Measurements from ENCODE around the gene P2RY2. TPM values are rescaled to one million over a fixed set of nuclear protein-coding genes. Genes with fewer than 3 reads are reported as not detected.

Gene P2RY2
- not detected for total RNA-seq

DNA sequence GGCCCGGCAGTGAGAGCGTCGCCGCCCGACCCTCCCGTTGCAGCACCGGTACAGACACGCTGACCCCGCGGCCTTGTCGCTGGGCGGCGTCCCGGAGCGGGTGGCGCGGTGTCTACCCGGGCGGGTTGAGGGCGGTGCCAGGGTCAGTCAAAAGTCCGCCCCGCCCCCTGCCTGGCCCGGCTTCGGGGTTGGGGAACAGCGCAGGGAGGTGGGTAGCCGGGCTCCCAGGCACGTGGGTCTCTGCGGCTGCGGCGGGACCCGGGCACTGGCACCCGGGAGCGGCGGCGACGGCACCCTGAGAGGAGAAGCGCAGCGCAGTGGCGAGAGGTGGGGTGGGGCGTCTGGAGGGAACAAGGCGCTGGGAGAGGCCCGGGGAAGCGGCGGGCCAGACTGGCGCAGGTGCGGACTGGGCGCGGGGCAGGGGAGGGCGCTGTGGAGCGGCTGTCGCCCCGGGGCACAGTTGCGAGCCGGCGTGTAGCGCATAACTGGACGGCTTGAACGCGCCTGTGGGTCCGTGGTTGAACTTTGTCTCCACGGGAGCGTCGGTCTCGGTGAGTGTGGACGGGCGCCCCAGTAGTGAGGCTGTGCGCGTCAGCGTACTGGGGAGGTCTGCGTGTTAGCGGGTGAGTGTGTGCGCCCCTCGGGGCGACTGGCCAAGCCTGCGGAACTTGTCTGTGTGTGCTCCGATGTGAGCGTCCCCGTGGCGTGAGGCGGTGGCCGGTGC is at the start of gene P2RY2:
Gene P2RY2, plus strand, starts transcription at position 176 of the 724 bp plus-strand sequence. CDS start 15,879 bp downstream, outside the sequence.
- peak; percentile 52 for DNase-seq
- CTCF ChIA-PET: no interaction called here
- Mint-ChIP-seq H3K27ac (no peak within 1 kb of the TSS), H3K36me3 (ENCODE audit: low read depth) (no peaks in the 10 kb centered on the region), H3K4me1 (ENCODE audit: low read depth) (peaks cover 4% of the 10 kb centered on the region), H3K4me3 (peak within 1 kb of the TSS; percentile 49), H3K9me3 (no peaks in the 10 kb centered on the region), H3K27me3 (ENCODE audit: low read depth) (peaks cover 15% of the 10 kb centered on the region)
- intact Hi-C loops (cut with micrococcal nuclease): loop anchor here (10.0 kb wide), 1 partner anchor 67 kb away; no protein-coding TSS in a partner anchor

DNA sequence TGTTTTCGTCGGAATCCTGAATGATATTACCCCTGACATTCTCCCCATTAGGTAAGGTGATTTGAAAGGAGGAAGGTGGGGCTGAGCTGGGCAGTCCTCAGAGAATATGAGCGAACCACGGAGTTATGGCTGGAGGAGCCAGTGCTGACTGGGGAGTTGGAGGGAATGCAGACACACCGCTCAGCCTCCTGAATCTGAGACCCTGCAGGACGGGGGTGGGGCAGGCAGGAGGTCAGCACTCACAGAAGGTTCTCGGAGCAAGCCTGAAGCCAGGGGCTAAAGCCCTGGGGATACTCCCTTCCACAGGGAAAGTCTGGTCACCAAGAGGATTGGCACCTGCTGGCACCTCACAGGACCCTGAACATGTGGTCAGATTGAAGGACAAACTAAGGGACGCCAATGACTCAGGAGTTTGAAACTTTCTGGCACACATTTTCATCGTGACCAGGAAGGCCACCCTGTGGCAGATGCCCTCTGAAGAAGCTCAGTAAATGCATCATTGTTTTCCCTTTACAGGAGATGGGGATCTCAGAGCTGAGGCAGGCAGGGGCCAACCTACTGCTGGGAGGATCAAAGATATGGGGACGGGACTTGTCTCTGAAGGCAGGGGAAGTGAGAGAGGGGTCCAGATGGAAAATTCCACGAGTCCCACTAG is 49.0 kb upstream of the P2RY2 start:
- CTCF ChIA-PET: interaction anchor here (0.6 to 0.7 kb wide), 2 partner anchors 12 to 60 kb away, joined by 3 read pairs; no protein-coding TSS in a partner anchor
- H3K36me3 Mint-ChIP-seq (ENCODE audit: low read depth): no peaks in the 10 kb centered on the region
- no peaks in the 10 kb centered on the region for H3K4me1 Mint-ChIP-seq (ENCODE audit: low read depth)
- no peak overlapping the region for H3K27ac Mint-ChIP-seq
- H3K27me3 Mint-ChIP-seq (ENCODE audit: low read depth): no peaks in the 10 kb centered on the region
- no peak for DNase-seq
- intact Hi-C loops (cut with micrococcal nuclease): no loop called here
- H3K9me3 Mint-ChIP-seq: no peaks in the 10 kb centered on the region
- no peak overlapping the region for H3K4me3 Mint-ChIP-seq

DNA sequence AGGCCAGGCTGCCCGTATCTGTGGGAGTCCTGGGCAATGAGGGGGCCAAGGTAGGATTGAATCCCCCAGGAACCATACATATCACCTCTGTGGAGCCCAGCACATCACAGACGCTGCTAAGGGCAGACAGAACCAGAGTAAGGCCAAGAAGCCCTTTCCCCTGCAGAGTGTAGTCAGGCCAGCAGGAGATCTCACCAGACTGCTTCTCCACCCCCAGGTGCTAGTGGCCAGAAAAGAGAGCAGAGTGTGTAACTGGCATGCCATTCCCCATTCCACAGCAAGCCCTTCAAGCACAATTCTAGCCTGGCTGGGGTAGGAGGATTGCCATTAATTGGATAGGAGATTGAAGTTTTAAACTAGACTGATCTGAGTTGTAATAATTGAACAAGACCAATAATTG is 47.9 kb upstream of the P2RY2 start:
- H3K27me3 Mint-ChIP-seq (ENCODE audit: low read depth): no peaks in the 10 kb centered on the region
- H3K9me3 Mint-ChIP-seq: no peaks in the 10 kb centered on the region
- CTCF ChIA-PET: no interaction called here
- H3K27ac Mint-ChIP-seq: no peak overlapping the region
- H3K4me3 Mint-ChIP-seq: no peak overlapping the region
- no peak for DNase-seq
- intact Hi-C loops (cut with micrococcal nuclease): no loop called here
- H3K4me1 Mint-ChIP-seq (ENCODE audit: low read depth): no peaks in the 10 kb centered on the region
- no peaks in the 10 kb centered on the region for H3K36me3 Mint-ChIP-seq (ENCODE audit: low read depth)

DNA sequence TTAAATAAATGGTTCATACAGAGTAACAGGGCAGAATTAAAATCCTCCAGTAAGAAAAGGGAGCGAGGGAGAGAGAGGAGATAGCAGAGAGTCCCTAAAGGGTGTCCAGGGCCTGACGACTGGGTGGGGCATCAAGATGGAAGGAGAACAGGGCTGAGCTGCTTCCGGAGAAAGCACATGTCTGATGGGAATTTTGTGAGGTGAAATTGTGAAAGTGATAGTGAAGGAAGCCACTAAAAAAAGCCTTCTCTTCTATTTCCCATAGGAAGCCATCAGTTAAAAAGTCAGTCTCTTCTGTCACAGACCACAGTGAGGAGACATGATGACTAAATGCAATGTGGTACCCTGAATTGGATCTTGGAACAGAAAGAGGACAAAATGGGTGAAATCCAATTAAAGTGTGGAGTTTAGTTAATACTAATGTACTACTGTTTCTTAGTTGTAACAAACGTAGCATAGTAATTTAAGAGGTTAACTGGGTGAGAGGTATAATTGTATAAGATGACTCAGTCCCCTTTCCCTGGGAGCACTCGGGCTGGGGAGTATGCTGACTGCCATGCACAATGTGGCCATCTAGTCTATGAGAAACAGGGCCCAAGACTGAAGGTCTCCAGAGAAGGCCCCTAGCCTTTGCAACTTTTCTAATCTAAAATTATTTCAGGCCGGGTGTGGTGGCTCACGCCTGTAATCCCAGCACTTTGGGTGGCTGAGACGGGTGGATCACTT is 46.5 kb upstream of the P2RY2 start:
- no peaks in the 10 kb centered on the region for H3K27me3 Mint-ChIP-seq (ENCODE audit: low read depth)

DNA sequence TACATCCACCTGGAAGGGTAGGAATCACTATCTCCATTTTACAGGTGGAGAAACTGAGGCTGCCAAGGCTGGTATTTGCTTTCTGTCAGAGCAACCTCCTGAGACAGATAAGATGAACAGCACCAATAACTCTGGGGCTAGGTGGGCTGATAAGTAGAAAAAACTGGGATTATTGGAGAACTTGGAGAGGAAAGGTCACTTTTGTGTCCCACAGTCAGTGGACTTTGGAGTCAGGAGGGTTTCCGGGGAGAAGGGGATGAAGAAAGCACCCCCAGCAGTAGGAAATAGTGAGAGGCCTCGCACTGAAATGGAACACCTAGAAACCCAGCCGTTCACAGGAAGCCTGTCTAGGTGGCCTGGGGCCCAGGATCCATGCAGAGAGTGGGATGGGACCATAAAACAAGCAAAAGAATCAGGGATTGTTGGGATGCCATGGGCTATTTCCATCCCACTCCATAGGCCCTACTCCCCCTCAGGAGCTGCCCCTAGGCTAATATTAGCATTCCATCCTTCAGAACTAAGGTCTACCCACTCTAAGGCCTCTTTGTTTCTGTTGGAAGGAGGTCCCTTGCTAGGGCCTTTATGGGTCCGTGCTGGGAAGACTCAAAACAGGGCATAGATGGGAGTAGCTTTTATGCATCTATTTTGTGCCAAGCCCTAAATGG is 45.0 kb upstream of the P2RY2 start:
- CTCF ChIA-PET: interaction anchor here (1.1 kb wide), 1 partner anchor 31 kb away, joined by 3 read pairs; the partner anchor contains the start of gene FCHSD2
- intact Hi-C loops (cut with micrococcal nuclease): no loop called here
- Mint-ChIP-seq H3K36me3 (ENCODE audit: low read depth) (no peaks in the 10 kb centered on the region), H3K4me1 (ENCODE audit: low read depth) (no peaks in the 10 kb centered on the region), H3K4me3 (no peak overlapping the region), H3K27me3 (ENCODE audit: low read depth) (no peaks in the 10 kb centered on the region), H3K27ac (no peak overlapping the region), H3K9me3 (no peaks in the 10 kb centered on the region)
- DNase-seq: no peak

More for the DNA sequence above, 46.5 kb upstream of the P2RY2 start:
- intact Hi-C loops (cut with micrococcal nuclease): no loop called here
- H3K27ac Mint-ChIP-seq: no peak overlapping the region
- CTCF ChIA-PET: no interaction called here
- H3K9me3 Mint-ChIP-seq: no peaks in the 10 kb centered on the region
- no peak overlapping the region for H3K4me3 Mint-ChIP-seq
- DNase-seq: no peak
- no peaks in the 10 kb centered on the region for H3K36me3 Mint-ChIP-seq (ENCODE audit: low read depth)
- H3K4me1 Mint-ChIP-seq (ENCODE audit: low read depth): no peaks in the 10 kb centered on the region

DNA sequence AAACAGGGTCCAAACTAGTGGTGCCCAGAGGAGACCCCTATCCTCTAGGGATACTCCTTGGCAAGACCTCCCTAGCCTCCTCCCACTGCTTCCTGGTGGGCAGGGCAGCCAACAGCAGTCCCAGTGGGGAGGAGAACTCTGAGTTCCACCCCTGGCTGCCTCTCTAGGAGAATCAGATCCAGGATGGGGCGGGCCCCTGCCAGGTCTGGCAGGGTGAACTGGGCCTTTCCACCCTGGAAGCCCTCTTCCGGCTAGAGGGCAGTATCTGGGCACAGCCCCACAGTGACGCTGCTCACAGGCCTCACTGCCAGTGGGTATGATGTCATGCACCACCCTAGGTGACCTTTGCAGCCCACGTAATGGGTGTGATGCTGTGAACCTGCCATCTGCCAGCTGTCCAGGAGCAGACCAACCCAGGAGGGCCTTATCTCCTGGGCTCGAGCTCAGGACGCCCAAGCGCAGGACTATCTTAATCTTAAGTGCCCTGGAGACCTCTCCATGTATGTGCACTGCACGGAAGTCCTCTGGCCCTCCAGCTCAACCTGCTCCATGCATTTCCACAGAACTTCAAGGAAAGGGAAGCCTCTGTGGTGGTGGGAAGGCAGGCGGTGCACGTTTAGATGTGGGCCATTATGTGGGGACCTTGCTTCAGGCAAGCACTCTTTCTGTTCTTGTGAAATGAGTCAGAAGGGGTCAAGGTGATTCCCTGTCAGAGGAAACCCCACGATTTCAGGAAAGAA is 44.2 kb upstream of the P2RY2 start:
- H3K27me3 Mint-ChIP-seq (ENCODE audit: low read depth): no peaks in the 10 kb centered on the region
- no peaks in the 10 kb centered on the region for H3K36me3 Mint-ChIP-seq (ENCODE audit: low read depth)
- no peak for DNase-seq
- H3K27ac Mint-ChIP-seq: no peak overlapping the region
- CTCF ChIA-PET: interaction anchor here (1.1 kb wide), 1 partner anchor 32 kb away, joined by 3 read pairs; the partner anchor contains the start of gene FCHSD2
- H3K4me3 Mint-ChIP-seq: no peak overlapping the region
- intact Hi-C loops (cut with micrococcal nuclease): no loop called here
- no peaks in the 10 kb centered on the region for H3K4me1 Mint-ChIP-seq (ENCODE audit: low read depth)
- H3K9me3 Mint-ChIP-seq: no peaks in the 10 kb centered on the region

DNA sequence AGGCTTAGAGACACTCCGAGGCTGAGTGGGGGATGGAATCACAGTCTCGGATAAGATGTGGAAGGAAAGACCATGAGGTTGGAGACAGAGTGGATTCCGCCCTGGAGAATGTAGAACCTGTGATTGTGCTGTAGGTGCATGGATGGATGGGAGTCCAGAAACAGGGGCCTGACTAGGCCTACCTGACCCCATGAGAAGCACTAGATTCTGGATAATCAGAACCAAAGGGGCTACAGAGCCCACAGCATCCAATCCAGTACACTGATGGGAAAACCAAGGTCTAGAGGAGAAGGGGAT is 43.6 kb upstream of the P2RY2 start:
- Mint-ChIP-seq H3K9me3 (no peaks in the 10 kb centered on the region), H3K27ac (no peak overlapping the region), H3K36me3 (ENCODE audit: low read depth) (no peaks in the 10 kb centered on the region), H3K27me3 (ENCODE audit: low read depth) (no peaks in the 10 kb centered on the region), H3K4me3 (no peak overlapping the region), H3K4me1 (ENCODE audit: low read depth) (no peaks in the 10 kb centered on the region)
- DNase-seq: no peak
- intact Hi-C loops (cut with micrococcal nuclease): no loop called here
- CTCF ChIA-PET: interaction anchor here (1.1 kb wide), 1 partner anchor 32 kb away, joined by 3 read pairs; the partner anchor contains the start of gene FCHSD2

DNA sequence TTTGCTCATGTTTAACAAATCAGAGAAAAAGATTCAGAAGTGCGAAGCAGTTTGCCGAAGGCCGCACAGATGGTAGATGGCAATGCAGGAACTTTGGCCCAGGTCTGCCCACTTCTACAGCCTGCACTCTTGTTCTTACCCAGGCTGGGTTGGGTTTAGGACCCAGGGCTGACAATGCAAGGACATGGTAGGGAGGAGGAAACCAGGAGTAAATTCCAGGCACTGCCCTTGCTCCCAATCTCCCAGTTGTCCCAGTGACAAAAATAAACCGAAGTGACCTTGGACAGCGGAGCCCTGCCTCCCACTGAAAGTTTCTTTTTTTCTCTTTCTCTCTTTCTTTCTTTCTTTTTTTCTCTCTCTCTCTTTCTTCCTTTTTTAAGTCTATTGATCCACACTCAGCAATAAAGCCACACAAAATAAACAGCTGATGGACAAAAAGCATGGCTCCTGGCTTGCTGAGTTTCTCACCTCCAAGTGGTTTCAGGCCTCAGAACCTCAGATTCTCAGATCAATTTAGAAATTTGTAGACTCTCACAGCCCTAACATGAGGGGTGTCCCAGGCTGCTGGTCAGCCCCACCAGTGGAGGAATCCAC is 42.4 kb upstream of the P2RY2 start:
- Mint-ChIP-seq H3K27me3 (ENCODE audit: low read depth) (no peaks in the 10 kb centered on the region), H3K36me3 (ENCODE audit: low read depth) (no peaks in the 10 kb centered on the region), H3K4me3 (no peak overlapping the region), H3K27ac (no peak overlapping the region), H3K4me1 (ENCODE audit: low read depth) (no peaks in the 10 kb centered on the region), H3K9me3 (no peaks in the 10 kb centered on the region)
- no peak for DNase-seq
- intact Hi-C loops (cut with micrococcal nuclease): no loop called here
- CTCF ChIA-PET: interaction anchor here (0.5 to 7.1 kb wide), 8 partner anchors 9 to 492 kb away, joined by 3 to 66 read pairs (median 5); no protein-coding TSS in a partner anchor

DNA sequence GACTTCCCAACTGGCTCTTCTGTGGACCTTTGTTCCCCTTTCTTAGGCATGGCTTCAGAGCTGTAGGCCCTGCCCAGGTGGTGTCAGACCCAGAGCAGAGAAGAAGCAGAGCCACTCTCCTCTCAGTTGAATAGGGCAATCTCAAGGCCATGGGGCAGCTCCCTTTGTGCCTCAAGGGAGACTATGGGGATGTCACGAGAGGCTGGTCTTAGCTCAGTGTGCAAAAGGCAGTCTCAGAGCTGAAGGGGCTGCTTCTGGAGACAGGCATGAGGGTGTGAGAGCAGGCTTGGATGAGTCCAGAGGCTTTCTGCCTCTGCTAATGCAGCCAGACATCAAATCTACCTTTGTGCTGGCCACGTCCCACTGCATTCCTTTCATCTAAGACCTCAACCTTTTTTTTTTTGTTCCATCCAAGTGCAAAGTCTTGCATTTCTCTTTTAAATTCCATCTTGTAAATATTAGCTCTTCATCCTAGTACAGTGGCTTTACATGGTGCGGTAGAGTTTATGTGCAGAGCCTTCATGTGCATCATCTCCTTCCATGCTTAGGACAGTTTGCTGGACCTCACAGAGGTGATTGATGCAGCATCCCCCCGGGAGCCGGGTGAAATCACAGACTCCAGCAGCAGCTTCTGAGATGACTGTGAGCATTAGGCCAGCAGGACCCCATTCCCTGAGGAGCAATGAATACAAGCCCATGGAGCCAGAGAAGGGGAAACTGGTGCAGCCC is 41.8 kb upstream of the P2RY2 start:
- H3K27me3 Mint-ChIP-seq (ENCODE audit: low read depth): no peaks in the 10 kb centered on the region
- no peak for DNase-seq
- intact Hi-C loops (cut with micrococcal nuclease): no loop called here

DNA sequence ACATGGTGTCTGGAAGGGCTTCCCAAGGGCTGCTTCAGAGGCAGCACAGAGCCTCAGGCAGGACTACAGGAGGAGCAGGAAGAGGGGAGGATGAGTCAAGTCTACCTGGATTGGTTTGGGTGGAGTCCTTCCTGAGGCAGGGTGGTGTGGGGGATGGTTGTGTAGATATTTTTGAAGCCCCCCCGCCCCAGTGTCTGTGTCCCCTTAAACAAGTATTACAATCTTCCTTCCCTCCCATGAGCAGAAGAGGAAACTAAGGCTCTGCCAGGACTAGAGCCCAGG is 41.3 kb upstream of the P2RY2 start:
- CTCF ChIA-PET: interaction anchor here (0.5 to 7.1 kb wide), 25 partner anchors 7 to 493 kb away, joined by 3 to 66 read pairs (median 4); partner anchors contain the start of genes FCHSD2 and STARD10
- Mint-ChIP-seq H3K9me3 (no peaks in the 10 kb centered on the region), H3K27me3 (ENCODE audit: low read depth) (no peaks in the 10 kb centered on the region), H3K4me1 (ENCODE audit: low read depth) (no peaks in the 10 kb centered on the region), H3K36me3 (ENCODE audit: low read depth) (no peaks in the 10 kb centered on the region), H3K4me3 (no peak overlapping the region), H3K27ac (no peak overlapping the region)
- intact Hi-C loops (cut with micrococcal nuclease): no loop called here
- DNase-seq: no peak

More for the DNA sequence above, 41.8 kb upstream of the P2RY2 start:
- H3K4me1 Mint-ChIP-seq (ENCODE audit: low read depth): no peaks in the 10 kb centered on the region
- no peak overlapping the region for H3K4me3 Mint-ChIP-seq
- H3K27ac Mint-ChIP-seq: no peak overlapping the region
- no peaks in the 10 kb centered on the region for H3K36me3 Mint-ChIP-seq (ENCODE audit: low read depth)
- CTCF ChIA-PET: interaction anchor here (0.5 to 7.1 kb wide), 19 partner anchors 8 to 492 kb away, joined by 3 to 66 read pairs (median 5); partner anchors contain the start of genes FCHSD2 and STARD10
- H3K9me3 Mint-ChIP-seq: no peaks in the 10 kb centered on the region

DNA sequence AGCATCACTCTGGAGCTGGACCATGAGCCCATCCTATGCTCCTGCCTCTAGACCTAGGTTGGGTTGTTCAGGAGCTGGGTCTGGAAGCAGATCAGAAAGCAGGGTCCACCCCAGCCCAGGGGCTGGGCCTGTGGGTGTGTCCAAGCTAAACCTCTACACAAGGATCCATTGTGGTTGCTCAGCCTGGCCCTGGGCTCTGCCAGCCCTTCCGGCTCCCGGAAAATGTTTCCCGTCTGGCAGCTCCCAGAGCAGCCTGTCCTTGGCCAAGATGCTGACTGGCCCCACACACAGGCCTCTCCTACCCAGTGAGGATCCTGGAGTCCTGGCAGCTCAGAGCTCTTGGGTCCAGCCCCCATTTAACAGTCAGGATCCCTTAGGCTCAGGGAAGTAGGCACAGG is 40.7 kb upstream of the P2RY2 start:
- Mint-ChIP-seq H3K27me3 (ENCODE audit: low read depth) (no peaks in the 10 kb centered on the region), H3K27ac (no peak overlapping the region), H3K4me1 (ENCODE audit: low read depth) (no peaks in the 10 kb centered on the region), H3K36me3 (ENCODE audit: low read depth) (no peaks in the 10 kb centered on the region), H3K4me3 (no peak overlapping the region), H3K9me3 (no peaks in the 10 kb centered on the region)
- intact Hi-C loops (cut with micrococcal nuclease): no loop called here
- CTCF ChIA-PET: interaction anchor here (0.5 to 7.1 kb wide), 44 partner anchors 9 to 602 kb away, joined by 3 to 66 read pairs (median 4); partner anchors contain the start of genes FCHSD2 and STARD10
- DNase-seq: no peak

All from activated naive CD4-positive, alpha-beta T cell treated with anti-CD3 and anti-CD28 coated beads for 36 hours (primary cell).